WTC11 (cell line): ENCODE results near the gene GDA. TPM values are rescaled to one million over a fixed set of nuclear protein-coding genes. Genes with fewer than 3 reads are reported as not detected.

ENCODE experiments used
- ATAC-seq: fragments of 200-7000 bp; cut with Tn5 transposase; 2 replicates; pipeline ENCODE4 v1.10.0; 2021; ENCODE audit warnings: mild to moderate bottlenecking, moderate library complexity
- CTCF ChIA-PET: fragments of 300-600 bp; sonication (Branson Sonifier 250); formaldehyde crosslinking; loops from one replicate; lab custom pipeline; 2021; ENCODE audit warnings: antibody characterized with exemption; lab: Charles Lee
- POLR2A ChIA-PET: fragments of 350-600 bp; sonication (Branson Sonifier 250); formaldehyde crosslinking; loops from one replicate; lab custom pipeline; 2021; ENCODE audit warnings: antibody characterized with exemption; lab: Charles Lee
- DNase-seq: peaks from one replicate; pipeline ENCODE4 v3.0.0; 2021; ENCODE audit warnings: low spot score
- H3K27ac Mint-ChIP-seq: 2 replicates; pipeline ENCODE4 v1.8.0; 2021; ENCODE audit warnings: mixed read lengths
- H3K27me3 Mint-ChIP-seq: 2 replicates; pipeline ENCODE4 v1.8.0; 2021; ENCODE audit warnings: low read depth, mild to moderate bottlenecking, moderate library complexity, mixed read lengths
- H3K36me3 Mint-ChIP-seq: 2 replicates; pipeline ENCODE4 v1.8.0; 2021; ENCODE audit warnings: mixed read lengths
- H3K4me1 Mint-ChIP-seq: 2 replicates; pipeline ENCODE4 v1.8.0; 2022; ENCODE audit warnings: mixed read lengths
- H3K4me3 Mint-ChIP-seq: 2 replicates; pipeline ENCODE4 v1.8.0; 2021; ENCODE audit warnings: mild to moderate bottlenecking, moderate library complexity, mixed read lengths
- H3K9me3 Mint-ChIP-seq: 2 replicates; pipeline ENCODE4 v1.8.0; 2021; ENCODE audit warnings: mixed read lengths
- ATF3 ChIP-seq: sonication (generic); formaldehyde crosslinking; conservative IDR thresholded peaks from 2 replicates; pipeline ENCODE4 v1.8.1; 2022; ENCODE audit warnings: mild to moderate bottlenecking, missing genetic modification reagents
- FOXK1 ChIP-seq: sonication (generic); formaldehyde crosslinking; IDR thresholded peaks from 2 replicates; pipeline ENCODE4 v1.8.0; 2022; ENCODE audit warnings: mild to moderate bottlenecking, moderate library complexity, missing genetic modification reagents
- GRHL2 ChIP-seq: fragments of 250-450 bp; sonication (Bioruptor Pico); IDR thresholded peaks from 2 replicates; pipeline ENCODE4 v1.8.0; 2022; ENCODE audit warnings: mild to moderate bottlenecking, moderate library complexity; ENCODE audit not compliant: insufficient replicate concordance, severe bottlenecking
- HMGXB4 ChIP-seq: sonication (generic); formaldehyde crosslinking; IDR thresholded peaks from 2 replicates; pipeline ENCODE4 v1.8.1; 2023; ENCODE audit warnings: mild to moderate bottlenecking, moderate library complexity, missing genetic modification reagents
- IRF2 ChIP-seq: sonication (generic); formaldehyde crosslinking; IDR thresholded peaks from 2 replicates; pipeline ENCODE4 v1.8.0; 2022; ENCODE audit warnings: low read depth, missing genetic modification reagents, borderline replicate concordance
- MYBL2 ChIP-seq: sonication (generic); formaldehyde crosslinking; IDR thresholded peaks from 2 replicates; pipeline ENCODE4 v1.8.1; 2023; ENCODE audit warnings: mild to moderate bottlenecking, moderate library complexity, missing genetic modification reagents
- NFYB ChIP-seq: sonication (generic); formaldehyde crosslinking; conservative IDR thresholded peaks from 2 replicates; pipeline ENCODE4 v1.8.0; 2022; ENCODE audit warnings: low read depth, missing genetic modification reagents
- STAT6 ChIP-seq: sonication (generic); formaldehyde crosslinking; conservative IDR thresholded peaks from 2 replicates; pipeline ENCODE4 v1.8.1; 2023; ENCODE audit warnings: mild to moderate bottlenecking, low read depth, missing genetic modification reagents, moderate library complexity
- ZBTB21 ChIP-seq: sonication (generic); formaldehyde crosslinking; IDR thresholded peaks from 2 replicates; pipeline ENCODE4 v1.8.1; 2023; ENCODE audit warnings: mild to moderate bottlenecking, missing genetic modification reagents, borderline replicate concordance
- ZNF317 ChIP-seq: sonication (generic); formaldehyde crosslinking; IDR thresholded peaks from 2 replicates; pipeline ENCODE4 v1.8.1; 2023; ENCODE audit warnings: low read depth, mild to moderate bottlenecking, moderate library complexity, missing genetic modification reagents, borderline replicate concordance
- total RNA-seq: library from RNA; stranded (reverse); gene quantifications from 3 replicates; pipeline ENCODE4 v1.2.3, GENCODE V29; 2021
- TF ChIP-seq, protein P1 (sequence below): sonication (generic); formaldehyde crosslinking; IDR thresholded peaks from 2 replicates; pipeline ENCODE4 v1.8.1; 2023; ENCODE audit warnings: mild to moderate bottlenecking, missing genetic modification reagents, moderate library complexity
- TF ChIP-seq, protein P2 (sequence below): fragments of 250-450 bp; sonication (Bioruptor Pico); IDR thresholded peaks from 2 replicates; pipeline ENCODE4 v1.9.0; 2021; ENCODE audit warnings: mild to moderate bottlenecking, borderline replicate concordance
- TF ChIP-seq, protein P3 (sequence below): sonication (generic); formaldehyde crosslinking; IDR thresholded peaks from 2 replicates; pipeline ENCODE4 v1.8.1; 2022; ENCODE audit warnings: low read depth, missing genetic modification reagents, borderline replicate concordance
- TF ChIP-seq, protein P4 (sequence below): fragments of 250-450 bp; sonication (Bioruptor Pico); IDR thresholded peaks from 2 replicates; pipeline ENCODE4 v1.8.0; 2021; ENCODE audit warnings: mild to moderate bottlenecking
- TF ChIP-seq, protein P5 (sequence below): fragments of 200-600 bp; IDR thresholded peaks from 2 replicates; pipeline ENCODE4 v1.8.0; 2022; ENCODE audit warnings: antibody characterized with exemption

GDA gene
- total RNA-seq, 1 experiment from 2014 or later: 0.68 TPM

- TF ChIP-seq STAT6 (CRISPR knock-in tag): no peak
- TF ChIP-seq, protein P1, sequence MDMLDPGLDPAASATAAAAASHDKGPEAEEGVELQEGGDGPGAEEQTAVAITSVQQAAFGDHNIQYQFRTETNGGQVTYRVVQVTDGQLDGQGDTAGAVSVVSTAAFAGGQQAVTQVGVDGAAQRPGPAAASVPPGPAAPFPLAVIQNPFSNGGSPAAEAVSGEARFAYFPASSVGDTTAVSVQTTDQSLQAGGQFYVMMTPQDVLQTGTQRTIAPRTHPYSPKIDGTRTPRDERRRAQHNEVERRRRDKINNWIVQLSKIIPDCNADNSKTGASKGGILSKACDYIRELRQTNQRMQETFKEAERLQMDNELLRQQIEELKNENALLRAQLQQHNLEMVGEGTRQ: no peak
- TF ChIP-seq NFYB (CRISPR knock-in tag): no peak
- TF ChIP-seq FOXK1 (CRISPR knock-in tag): no peak
- TF ChIP-seq, protein P2, sequence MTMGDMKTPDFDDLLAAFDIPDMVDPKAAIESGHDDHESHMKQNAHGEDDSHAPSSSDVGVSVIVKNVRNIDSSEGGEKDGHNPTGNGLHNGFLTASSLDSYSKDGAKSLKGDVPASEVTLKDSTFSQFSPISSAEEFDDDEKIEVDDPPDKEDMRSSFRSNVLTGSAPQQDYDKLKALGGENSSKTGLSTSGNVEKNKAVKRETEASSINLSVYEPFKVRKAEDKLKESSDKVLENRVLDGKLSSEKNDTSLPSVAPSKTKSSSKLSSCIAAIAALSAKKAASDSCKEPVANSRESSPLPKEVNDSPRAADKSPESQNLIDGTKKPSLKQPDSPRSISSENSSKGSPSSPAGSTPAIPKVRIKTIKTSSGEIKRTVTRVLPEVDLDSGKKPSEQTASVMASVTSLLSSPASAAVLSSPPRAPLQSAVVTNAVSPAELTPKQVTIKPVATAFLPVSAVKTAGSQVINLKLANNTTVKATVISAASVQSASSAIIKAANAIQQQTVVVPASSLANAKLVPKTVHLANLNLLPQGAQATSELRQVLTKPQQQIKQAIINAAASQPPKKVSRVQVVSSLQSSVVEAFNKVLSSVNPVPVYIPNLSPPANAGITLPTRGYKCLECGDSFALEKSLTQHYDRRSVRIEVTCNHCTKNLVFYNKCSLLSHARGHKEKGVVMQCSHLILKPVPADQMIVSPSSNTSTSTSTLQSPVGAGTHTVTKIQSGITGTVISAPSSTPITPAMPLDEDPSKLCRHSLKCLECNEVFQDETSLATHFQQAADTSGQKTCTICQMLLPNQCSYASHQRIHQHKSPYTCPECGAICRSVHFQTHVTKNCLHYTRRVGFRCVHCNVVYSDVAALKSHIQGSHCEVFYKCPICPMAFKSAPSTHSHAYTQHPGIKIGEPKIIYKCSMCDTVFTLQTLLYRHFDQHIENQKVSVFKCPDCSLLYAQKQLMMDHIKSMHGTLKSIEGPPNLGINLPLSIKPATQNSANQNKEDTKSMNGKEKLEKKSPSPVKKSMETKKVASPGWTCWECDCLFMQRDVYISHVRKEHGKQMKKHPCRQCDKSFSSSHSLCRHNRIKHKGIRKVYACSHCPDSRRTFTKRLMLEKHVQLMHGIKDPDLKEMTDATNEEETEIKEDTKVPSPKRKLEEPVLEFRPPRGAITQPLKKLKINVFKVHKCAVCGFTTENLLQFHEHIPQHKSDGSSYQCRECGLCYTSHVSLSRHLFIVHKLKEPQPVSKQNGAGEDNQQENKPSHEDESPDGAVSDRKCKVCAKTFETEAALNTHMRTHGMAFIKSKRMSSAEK (CRISPR knock-in tag): no peak
- no peak for TF ChIP-seq ZNF317 (CRISPR knock-in tag)
- TF ChIP-seq, protein P3, sequence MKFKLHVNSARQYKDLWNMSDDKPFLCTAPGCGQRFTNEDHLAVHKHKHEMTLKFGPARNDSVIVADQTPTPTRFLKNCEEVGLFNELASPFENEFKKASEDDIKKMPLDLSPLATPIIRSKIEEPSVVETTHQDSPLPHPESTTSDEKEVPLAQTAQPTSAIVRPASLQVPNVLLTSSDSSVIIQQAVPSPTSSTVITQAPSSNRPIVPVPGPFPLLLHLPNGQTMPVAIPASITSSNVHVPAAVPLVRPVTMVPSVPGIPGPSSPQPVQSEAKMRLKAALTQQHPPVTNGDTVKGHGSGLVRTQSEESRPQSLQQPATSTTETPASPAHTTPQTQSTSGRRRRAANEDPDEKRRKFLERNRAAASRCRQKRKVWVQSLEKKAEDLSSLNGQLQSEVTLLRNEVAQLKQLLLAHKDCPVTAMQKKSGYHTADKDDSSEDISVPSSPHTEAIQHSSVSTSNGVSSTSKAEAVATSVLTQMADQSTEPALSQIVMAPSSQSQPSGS (CRISPR knock-in tag): no peak
- no peak for TF ChIP-seq IRF2 (CRISPR knock-in tag)
Measured at GRCh38 chr9:72220589-72220988, 71.3 kb downstream of the GDA start (continued).

- DNase-seq (no peak), ATAC-seq (no peak)
- H3K4me3 Mint-ChIP-seq: no peak overlapping the region
- peaks cover 17% of the 10 kb centered on the region for H3K9me3 Mint-ChIP-seq
- ChIA-PET CTCF (no interaction called here), POLR2A (no interaction called here)
- H3K27ac Mint-ChIP-seq: no peak overlapping the region
- H3K4me1 Mint-ChIP-seq: peaks cover 3% of the 10 kb centered on the region; the same call in 1 of the 2 replicates
- H3K27me3 Mint-ChIP-seq: no peaks in the 10 kb centered on the region
- 0 out of 2 replicates have a peak, but pooled peaks cover 3% of the 10 kb centered on the region for H3K36me3 Mint-ChIP-seq
- TF ChIP-seq HMGXB4 (CRISPR knock-in tag) (no peak), GRHL2 (no peak), MYBL2 (CRISPR knock-in tag) (no peak), ATF3 (CRISPR knock-in tag) (no peak), ZBTB21 (no peak)
- TF ChIP-seq, protein P4, sequence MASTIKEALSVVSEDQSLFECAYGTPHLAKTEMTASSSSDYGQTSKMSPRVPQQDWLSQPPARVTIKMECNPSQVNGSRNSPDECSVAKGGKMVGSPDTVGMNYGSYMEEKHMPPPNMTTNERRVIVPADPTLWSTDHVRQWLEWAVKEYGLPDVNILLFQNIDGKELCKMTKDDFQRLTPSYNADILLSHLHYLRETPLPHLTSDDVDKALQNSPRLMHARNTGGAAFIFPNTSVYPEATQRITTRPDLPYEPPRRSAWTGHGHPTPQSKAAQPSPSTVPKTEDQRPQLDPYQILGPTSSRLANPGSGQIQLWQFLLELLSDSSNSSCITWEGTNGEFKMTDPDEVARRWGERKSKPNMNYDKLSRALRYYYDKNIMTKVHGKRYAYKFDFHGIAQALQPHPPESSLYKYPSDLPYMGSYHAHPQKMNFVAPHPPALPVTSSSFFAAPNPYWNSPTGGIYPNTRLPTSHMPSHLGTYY (CRISPR knock-in tag): no peak
- TF ChIP-seq, protein P5, sequence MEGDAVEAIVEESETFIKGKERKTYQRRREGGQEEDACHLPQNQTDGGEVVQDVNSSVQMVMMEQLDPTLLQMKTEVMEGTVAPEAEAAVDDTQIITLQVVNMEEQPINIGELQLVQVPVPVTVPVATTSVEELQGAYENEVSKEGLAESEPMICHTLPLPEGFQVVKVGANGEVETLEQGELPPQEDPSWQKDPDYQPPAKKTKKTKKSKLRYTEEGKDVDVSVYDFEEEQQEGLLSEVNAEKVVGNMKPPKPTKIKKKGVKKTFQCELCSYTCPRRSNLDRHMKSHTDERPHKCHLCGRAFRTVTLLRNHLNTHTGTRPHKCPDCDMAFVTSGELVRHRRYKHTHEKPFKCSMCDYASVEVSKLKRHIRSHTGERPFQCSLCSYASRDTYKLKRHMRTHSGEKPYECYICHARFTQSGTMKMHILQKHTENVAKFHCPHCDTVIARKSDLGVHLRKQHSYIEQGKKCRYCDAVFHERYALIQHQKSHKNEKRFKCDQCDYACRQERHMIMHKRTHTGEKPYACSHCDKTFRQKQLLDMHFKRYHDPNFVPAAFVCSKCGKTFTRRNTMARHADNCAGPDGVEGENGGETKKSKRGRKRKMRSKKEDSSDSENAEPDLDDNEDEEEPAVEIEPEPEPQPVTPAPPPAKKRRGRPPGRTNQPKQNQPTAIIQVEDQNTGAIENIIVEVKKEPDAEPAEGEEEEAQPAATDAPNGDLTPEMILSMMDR: no peak
Measured at GRCh38 chr9:72226146-72226812, 77.0 kb downstream of the GDA start.
